VCaP (cell line): ENCODE measurements around the gene DNMT3A.

Source experiments
- H3K27ac ChIP-seq: fragments of 450-650 bp; 2 replicates; pipeline ENCODE4 v1.5.1; 2017
- TF ChIP-seq, protein P1 (sequence below): fragments of 450-650 bp; conservative IDR thresholded peaks from 2 replicates; pipeline ENCODE4 v1.5.1; 2017; ENCODE audit warnings: mild to moderate bottlenecking, moderate library complexity

The DNMT3A gene

DNA sequence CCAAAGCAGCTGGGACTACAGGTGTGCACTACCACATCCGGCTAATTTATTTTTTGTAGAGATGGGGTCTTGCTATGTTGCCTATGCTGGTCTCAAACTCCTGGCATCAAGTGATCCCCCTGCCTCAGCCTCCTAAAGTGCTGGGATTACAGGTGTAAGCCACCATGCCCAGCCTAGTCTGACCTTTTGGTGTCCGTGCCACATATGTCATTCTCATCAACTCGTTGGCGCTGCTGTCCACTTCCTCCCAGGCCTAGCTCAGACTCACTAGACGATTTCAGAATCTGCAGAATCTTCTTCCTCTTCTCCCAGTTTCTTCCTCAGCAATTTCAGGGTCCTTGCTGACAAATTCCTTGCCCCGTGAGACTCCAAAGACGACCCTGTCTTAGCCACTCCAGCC lies 39.8 kb upstream of the DNMT3A start:
- no peak overlapping the region for H3K27ac ChIP-seq
- TF ChIP-seq, protein P1, sequence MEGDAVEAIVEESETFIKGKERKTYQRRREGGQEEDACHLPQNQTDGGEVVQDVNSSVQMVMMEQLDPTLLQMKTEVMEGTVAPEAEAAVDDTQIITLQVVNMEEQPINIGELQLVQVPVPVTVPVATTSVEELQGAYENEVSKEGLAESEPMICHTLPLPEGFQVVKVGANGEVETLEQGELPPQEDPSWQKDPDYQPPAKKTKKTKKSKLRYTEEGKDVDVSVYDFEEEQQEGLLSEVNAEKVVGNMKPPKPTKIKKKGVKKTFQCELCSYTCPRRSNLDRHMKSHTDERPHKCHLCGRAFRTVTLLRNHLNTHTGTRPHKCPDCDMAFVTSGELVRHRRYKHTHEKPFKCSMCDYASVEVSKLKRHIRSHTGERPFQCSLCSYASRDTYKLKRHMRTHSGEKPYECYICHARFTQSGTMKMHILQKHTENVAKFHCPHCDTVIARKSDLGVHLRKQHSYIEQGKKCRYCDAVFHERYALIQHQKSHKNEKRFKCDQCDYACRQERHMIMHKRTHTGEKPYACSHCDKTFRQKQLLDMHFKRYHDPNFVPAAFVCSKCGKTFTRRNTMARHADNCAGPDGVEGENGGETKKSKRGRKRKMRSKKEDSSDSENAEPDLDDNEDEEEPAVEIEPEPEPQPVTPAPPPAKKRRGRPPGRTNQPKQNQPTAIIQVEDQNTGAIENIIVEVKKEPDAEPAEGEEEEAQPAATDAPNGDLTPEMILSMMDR = no peak

DNA sequence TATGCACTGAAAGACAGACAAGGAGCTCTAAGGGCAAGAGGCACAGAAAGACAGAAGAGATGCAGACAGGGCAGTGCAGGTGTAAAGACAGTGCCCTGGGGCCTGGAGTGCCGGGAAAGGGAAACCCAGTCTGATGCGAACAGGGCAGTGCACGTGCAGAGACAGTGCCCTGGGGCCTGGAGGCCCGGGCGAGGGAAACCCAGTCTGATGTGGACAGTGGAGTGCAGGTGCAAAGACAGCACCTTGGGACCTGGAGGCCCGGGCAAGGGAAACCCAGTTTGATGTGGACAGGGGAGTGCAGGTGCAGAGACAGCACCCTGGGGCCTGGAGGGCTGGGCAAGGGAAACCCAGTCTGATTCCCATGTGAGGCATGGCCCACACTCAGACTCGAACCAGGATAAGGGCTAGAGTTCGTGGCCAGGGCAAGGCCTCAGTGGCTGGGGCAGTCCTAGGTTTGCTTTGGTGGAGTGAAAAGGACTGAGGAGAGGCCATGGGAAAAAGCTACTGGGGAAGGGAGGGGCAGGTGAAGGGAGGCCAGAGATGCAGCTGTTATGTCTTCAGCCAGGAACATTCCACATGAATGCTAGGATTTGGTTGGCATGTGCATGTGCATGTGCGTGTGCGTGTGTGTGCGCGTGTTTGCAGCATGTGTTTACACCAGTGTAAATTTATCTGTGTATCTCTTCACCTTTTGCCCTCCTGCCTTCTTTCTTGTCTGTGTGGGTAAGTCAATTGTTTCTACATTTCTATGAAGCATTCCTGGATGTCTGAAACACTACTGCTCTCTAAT lies 39.1 kb upstream of the DNMT3A start:
- no peak overlapping the region for H3K27ac ChIP-seq
- TF ChIP-seq, protein P1 = no peak

DNA sequence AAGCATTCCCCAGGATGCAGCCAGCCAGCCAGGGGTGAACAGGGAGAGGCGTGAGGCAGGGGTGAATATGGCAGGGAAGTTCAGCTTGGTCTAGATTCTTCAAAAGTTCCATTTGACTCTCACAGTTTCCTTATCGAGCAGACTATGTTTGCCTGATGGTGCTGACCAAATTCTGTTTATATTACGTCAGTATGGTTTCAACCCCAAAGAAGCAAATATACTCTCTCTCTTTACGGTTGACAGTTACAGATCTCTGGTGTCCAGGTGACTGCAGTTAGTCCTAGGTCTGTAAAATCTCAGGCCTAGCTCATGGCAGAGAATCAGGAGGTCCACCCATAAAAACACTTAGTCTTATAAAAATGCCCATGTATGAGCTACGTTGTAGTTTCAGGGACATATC lies 38.3 kb upstream of the DNMT3A start:
- TF ChIP-seq, protein P1 = no peak
- H3K27ac ChIP-seq = no peak overlapping the region

DNA sequence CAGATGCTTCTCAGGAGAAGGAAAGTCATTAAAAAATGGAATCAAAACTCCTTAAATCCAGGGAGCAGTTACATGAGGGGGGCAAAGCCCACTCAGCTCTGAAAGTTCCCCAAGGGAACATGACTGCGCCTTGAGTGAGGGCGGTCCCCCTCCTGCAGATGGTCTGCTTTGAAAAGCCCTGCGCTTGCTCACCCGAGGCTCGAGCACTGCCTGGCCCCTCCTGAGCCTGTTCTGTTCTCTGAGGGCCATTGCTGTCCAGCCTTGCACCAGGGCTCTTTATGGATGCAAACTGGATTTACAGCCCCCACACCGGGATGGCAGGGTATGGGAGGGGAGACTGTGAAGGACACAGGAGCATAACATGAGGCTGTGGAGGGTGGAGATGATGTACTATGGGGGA lies 37.8 kb upstream of the DNMT3A start:
- no peak overlapping the region for H3K27ac ChIP-seq
- TF ChIP-seq, protein P1 = no peak

DNA sequence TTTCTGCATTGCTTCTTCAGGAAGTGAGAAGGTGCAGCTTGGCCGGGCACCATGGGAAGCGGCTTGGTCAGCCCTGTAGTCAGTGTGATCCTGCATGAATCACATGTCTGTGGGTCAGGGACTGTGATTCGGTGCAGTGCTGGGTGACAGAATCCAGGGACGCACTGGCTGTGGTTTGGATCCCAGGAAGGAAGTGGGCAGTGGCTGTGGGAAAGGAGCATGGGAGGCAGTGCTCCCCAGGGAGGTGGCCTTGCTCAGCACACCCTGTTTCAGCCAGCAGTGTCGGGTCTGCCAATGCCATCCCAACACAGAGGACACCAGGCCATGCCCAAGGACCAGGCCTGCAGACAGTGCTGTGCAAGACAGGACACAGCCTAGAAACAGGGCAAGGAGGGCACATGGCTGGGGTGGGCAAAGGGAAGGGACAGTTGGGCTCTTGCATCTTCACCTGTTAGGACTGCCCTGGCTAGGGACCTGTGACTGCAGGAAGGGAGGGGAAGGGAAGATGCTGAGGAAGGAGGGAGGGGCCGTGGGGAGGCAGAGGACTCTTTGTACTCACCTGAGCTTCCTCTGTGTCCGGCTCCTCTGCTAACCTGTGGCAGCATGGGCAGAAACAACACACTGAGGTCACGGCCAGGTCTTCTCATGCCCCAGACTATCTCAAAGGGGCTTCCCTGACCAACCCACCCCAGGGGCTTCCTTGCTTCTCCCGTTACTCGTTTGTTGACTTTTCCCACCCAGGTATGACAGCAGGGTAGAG lies 37.2 kb upstream of the DNMT3A start:
- TF ChIP-seq, protein P1 = no peak
- H3K27ac ChIP-seq = no peak overlapping the region

DNA sequence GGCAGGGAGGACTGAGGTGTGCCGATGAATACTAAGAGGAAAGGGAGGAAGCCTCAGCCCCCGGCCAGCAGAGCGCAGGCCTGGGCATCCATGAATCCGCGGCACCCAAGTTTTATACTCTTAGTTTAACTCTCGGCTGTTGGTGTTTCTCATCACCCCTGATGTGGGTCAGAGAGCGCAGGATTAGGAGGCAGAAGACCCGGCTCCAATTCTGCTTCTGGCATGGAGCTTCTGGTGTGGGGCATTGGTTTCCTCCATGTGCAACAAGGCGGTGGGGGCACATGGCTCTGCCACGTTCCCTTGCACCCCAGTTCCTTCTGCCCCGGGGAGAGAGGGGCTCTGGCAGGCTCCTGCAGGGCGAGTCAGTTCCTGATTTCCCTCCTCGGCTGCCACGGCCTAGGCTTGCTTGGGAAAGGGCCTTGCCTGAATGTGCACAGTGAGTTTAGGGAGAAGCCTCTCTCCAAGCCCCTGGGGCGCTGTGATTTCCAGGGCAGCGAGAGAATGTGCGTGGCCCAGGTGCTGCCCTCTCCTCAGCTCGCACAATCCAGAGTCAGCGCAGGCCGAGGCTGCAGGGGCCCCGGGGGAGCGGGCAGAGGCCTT lies 36.2 kb upstream of the DNMT3A start:
- TF ChIP-seq, protein P1 = no peak
- peak overlapping the region; percentile 68; the same call in 1 of the 2 replicates for H3K27ac ChIP-seq
